CD4-positive, CD25-positive, alpha-beta regulatory T cell (primary cell): Measurements from ENCODE around the gene KCNIP3. TPM values are rescaled to one million over a fixed set of nuclear protein-coding genes. Genes with fewer than 3 reads are reported as not detected.

Experiments used
- ATAC-seq, 2 donors: fragments of 150-1000 bp; cut with Tn5 transposase; one replicate each; pipeline ENCODE4 v1.10.0; 2021; ENCODE audit warnings: low read depth in 2 of 2, moderate number of reproducible peaks in 2 of 2, moderate library complexity in 1 of 2
- DNase-seq, 3 donors: peaks; one replicate each; pipeline versions ENCODE4 v3.0.0 to v3.0.0-alpha.2; 2012 to 2022; ENCODE audit warnings: mixed read lengths in 1 of 3
- H3K27ac ChIP-seq: one replicate; pipeline ENCODE4 v1.7.0; 2013; ENCODE audit warnings: mild to moderate bottlenecking, low read length; ENCODE audit not compliant: insufficient read depth, poor library complexity, severe bottlenecking
- H3K27me3 ChIP-seq: one replicate; pipeline ENCODE4 v1.7.0; 2013; ENCODE audit warnings: low read length; ENCODE audit not compliant: control insufficient read depth, insufficient read depth
- H3K36me3 ChIP-seq: one replicate; pipeline ENCODE4 v1.7.0; 2013; ENCODE audit warnings: mild to moderate bottlenecking, low read length, moderate library complexity; ENCODE audit not compliant: control insufficient read depth, insufficient read depth
- H3K4me1 ChIP-seq: 2 replicates; pipeline ENCODE4 v1.7.0; 2013; ENCODE audit warnings: mild to moderate bottlenecking, low read length; ENCODE audit not compliant: insufficient read depth, control insufficient read depth, poor library complexity, severe bottlenecking
- H3K4me3 ChIP-seq: one replicate; pipeline ENCODE4 v1.7.0; 2013; ENCODE audit warnings: low read depth, mild to moderate bottlenecking, low read length, moderate library complexity
- H3K9me3 ChIP-seq, 2 experiments: 1 replicate in 1 of 2; 2 replicates in 1 of 2; pipeline ENCODE4 v1.7.0; 2013; ENCODE audit warnings: low read length in 2 of 2, mild to moderate bottlenecking in 1 of 2, moderate library complexity in 1 of 2; ENCODE audit not compliant: control insufficient read depth in 2 of 2
- H3K27ac Mint-ChIP-seq, 3 donors: one replicate each; pipeline ENCODE4 v1.8.0; 2020 to 2022; ENCODE audit warnings: mild to moderate bottlenecking in 3 of 3, mixed read lengths in 3 of 3, moderate library complexity in 2 of 3
- H3K27me3 Mint-ChIP-seq: one replicate; pipeline ENCODE4 v1.8.0; 2022; ENCODE audit warnings: mild to moderate bottlenecking, mixed read lengths
- H3K36me3 Mint-ChIP-seq: one replicate; pipeline ENCODE4 v1.8.0; 2020; ENCODE audit warnings: mixed read lengths
- H3K4me1 Mint-ChIP-seq, 4 donors: one replicate each; pipeline ENCODE4 v1.8.0; 2020 to 2022; ENCODE audit warnings: mixed read lengths in 4 of 4, mild to moderate bottlenecking in 1 of 4
- H3K4me3 Mint-ChIP-seq, 4 donors: one replicate each; pipeline ENCODE4 v1.8.0; 2020 to 2022; ENCODE audit warnings: mild to moderate bottlenecking in 4 of 4, mixed read lengths in 4 of 4, moderate library complexity in 3 of 4
- H3K9me3 Mint-ChIP-seq, 7 donors: one replicate each; pipeline ENCODE4 v1.8.0; 2020 to 2022; ENCODE audit warnings: mixed read lengths in 7 of 7, mild to moderate bottlenecking in 3 of 7, moderate library complexity in 2 of 7
- polyA plus RNA-seq, 4 donors: library from polyadenylated mRNA; unstranded; fragments of 300-500 nt; fragmentation: Illumina TruSeq; gene quantifications; one replicate each; pipeline ENCODE4 v1.2.3, GENCODE V29; 2021
- total RNA-seq: library from RNA; stranded (reverse); gene quantifications from one replicate; pipeline ENCODE4 v1.2.3, GENCODE V29; 2022

KCNIP3 gene
- total and polyA plus RNA-seq, 5 donors from 2014 or later = not detected

DNA sequence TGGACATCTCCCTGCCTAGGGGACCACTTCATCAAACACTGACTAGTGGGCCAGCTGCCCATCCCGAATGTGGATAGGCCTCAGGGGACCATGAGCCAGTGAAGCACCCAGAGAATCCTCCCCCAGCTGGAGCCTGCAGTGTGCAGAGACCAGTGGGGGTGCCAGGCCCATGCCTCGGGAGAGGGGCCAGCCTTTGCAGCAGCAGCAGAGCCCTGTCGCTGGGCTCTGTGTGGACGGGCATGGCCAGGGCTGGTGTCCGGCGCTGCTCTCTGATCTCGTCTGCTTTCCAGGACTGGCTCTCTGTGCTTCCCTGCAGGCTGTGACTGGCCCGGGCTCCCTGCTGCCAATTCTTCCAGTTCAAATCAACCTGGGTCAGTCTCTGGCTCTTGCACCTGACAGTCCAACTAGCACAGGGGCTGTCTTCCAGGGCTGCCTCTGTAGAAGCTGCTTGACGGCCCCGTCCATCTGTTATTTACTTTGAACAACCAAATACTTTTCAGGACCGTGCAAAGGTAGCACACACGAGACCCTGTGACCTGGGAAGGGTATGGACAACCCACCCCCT, 11.4 kb downstream of the KCNIP3 start:
- H3K9me3 ChIP-seq = no peaks in the 10 kb centered on the region
- Mint-ChIP-seq H3K9me3 (peaks cover 0 to 1% (median 0%) of the 10 kb centered on the region in 7 donors), H3K27me3 (no peaks in the 10 kb centered on the region)

GRCh38 chr2:95309599-95309998, 12.5 kb downstream of the KCNIP3 start:
- Mint-ChIP-seq H3K9me3 (peaks cover 0 to 1% (median 0%) of the 10 kb centered on the region in 7 donors), H3K27ac (no peak overlapping the region), H3K4me3 (no peak overlapping the region), H3K36me3 (no peaks in the 10 kb centered on the region), H3K4me1 (no peaks in the 10 kb centered on the region), H3K27me3 (no peaks in the 10 kb centered on the region)
- DNase-seq (no peak), ATAC-seq (no peak)
- Histone ChIP-seq H3K9me3 (no peaks in the 10 kb centered on the region), H3K27me3 (no peaks in the 10 kb centered on the region), H3K27ac (no peak overlapping the region), H3K4me1 (no peaks in the 10 kb centered on the region), H3K36me3 (no peaks in the 10 kb centered on the region), H3K4me3 (no peak overlapping the region)

More for the DNA sequence above, 11.4 kb downstream of the KCNIP3 start:
- no peak for ATAC-seq
- no peaks in the 10 kb centered on the region for H3K4me1 Mint-ChIP-seq
- Histone ChIP-seq H3K27ac (no peak overlapping the region), H3K36me3 (no peaks in the 10 kb centered on the region), H3K4me1 (no peaks in the 10 kb centered on the region), H3K27me3 (no peaks in the 10 kb centered on the region), H3K4me3 (no peak overlapping the region)
- H3K4me3 Mint-ChIP-seq = no peak overlapping the region
- no peak overlapping the region for H3K27ac Mint-ChIP-seq
- no peak for DNase-seq
- no peaks in the 10 kb centered on the region for H3K36me3 Mint-ChIP-seq

DNA sequence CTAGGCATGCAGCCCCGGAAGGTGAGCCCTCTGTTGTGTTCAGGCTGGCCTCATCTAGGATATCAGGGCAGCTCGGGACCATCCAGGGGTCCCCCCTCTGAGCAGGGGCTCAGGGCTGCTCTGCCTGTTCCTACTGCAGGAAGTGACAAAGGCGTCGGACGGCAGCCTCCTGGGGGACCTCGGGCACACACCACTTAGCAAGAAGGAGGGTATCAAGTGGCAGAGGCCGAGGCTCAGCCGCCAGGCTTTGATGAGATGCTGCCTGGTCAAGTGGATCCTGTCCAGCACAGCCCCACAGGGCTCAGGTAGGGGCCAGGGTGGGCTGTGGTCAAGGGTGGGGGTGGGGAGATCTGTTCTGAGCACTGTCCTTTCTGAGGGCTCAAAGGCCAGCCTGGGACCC, 13.1 kb downstream of the KCNIP3 start:
- no peaks in the 10 kb centered on the region for H3K4me1 Mint-ChIP-seq
- Histone ChIP-seq H3K9me3 (no peaks in the 10 kb centered on the region), H3K4me1 (no peaks in the 10 kb centered on the region), H3K27ac (no peak overlapping the region), H3K4me3 (no peak overlapping the region), H3K36me3 (no peaks in the 10 kb centered on the region), H3K27me3 (no peaks in the 10 kb centered on the region)
- H3K9me3 Mint-ChIP-seq = peaks cover 0 to 1% (median 0%) of the 10 kb centered on the region in 7 donors
- H3K27ac Mint-ChIP-seq = no peak overlapping the region
- H3K4me3 Mint-ChIP-seq = no peak overlapping the region
- DNase-seq (no peak), ATAC-seq (no peak)
- no peaks in the 10 kb centered on the region for H3K27me3 Mint-ChIP-seq
- no peaks in the 10 kb centered on the region for H3K36me3 Mint-ChIP-seq

GRCh38 chr2:95310651-95311050, 13.5 kb downstream of the KCNIP3 start:
- Mint-ChIP-seq H3K36me3 (no peaks in the 10 kb centered on the region), H3K9me3 (peaks cover 0 to 1% (median 0%) of the 10 kb centered on the region in 7 donors), H3K27me3 (no peaks in the 10 kb centered on the region), H3K27ac (no peak overlapping the region), H3K4me3 (no peak overlapping the region), H3K4me1 (no peaks in the 10 kb centered on the region)
- no peak overlapping the region for H3K27ac ChIP-seq
- no peaks in the 10 kb centered on the region for H3K27me3 ChIP-seq
- no peaks in the 10 kb centered on the region for H3K36me3 ChIP-seq
- no peaks in the 10 kb centered on the region for H3K9me3 ChIP-seq
- no peak for DNase-seq
- no peaks in the 10 kb centered on the region for H3K4me1 ChIP-seq
- H3K4me3 ChIP-seq = no peak overlapping the region
- no peak for ATAC-seq

DNA sequence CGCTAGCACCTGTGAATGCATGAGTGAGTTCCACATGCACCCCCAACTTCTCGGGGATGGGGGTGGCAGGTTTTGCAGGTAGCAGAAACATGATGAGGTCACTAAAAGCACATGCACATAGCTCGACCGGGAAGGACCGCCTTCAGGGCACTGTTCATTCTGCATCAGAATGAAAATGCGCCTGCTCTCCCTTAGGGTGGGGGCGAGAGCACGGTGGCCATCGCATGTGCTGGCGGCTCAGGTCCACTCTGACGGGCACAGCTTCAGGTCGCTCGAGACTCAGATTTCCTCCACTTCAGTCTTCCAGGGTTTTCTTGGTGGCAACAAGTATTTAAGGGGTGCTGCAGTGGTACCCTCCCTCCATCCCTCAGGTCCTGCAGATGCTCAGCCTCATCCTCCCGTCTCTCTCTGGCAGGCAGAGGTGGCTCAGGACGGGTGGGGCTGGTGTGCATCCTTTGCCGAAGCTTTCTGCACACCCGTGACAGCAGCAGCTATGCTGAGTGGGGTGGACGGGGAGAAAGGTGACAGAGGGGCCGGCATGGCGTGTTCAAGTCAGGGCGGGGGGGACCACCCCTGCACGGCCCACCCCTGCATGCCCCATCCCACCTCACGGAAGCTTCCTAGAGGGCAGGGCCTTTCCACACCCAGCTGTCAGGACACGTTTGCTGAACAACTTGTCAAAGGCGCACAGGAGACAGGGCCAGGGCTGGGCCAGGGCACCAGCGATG, 14.8 kb downstream of the KCNIP3 start:
- Mint-ChIP-seq H3K27ac (no peak overlapping the region), H3K9me3 (peaks cover 0 to 1% (median 0%) of the 10 kb centered on the region in 7 donors)
- H3K27ac ChIP-seq = no peak overlapping the region

GRCh38 chr2:95312543-95313201, 15.5 kb downstream of the KCNIP3 start:
- H3K4me3 Mint-ChIP-seq = no peak overlapping the region
- H3K36me3 Mint-ChIP-seq = no peaks in the 10 kb centered on the region
- H3K27me3 Mint-ChIP-seq = no peaks in the 10 kb centered on the region
- no peak for ATAC-seq
- Histone ChIP-seq H3K27me3 (no peaks in the 10 kb centered on the region), H3K36me3 (no peaks in the 10 kb centered on the region), H3K4me3 (no peak overlapping the region), H3K4me1 (no peaks in the 10 kb centered on the region), H3K9me3 (no peaks in the 10 kb centered on the region), H3K27ac (no peak overlapping the region)
- no peaks in the 10 kb centered on the region for H3K4me1 Mint-ChIP-seq
- DNase-seq = no peak
- H3K9me3 Mint-ChIP-seq = peaks cover 0 to 1% (median 0%) of the 10 kb centered on the region in 7 donors
- H3K27ac Mint-ChIP-seq = no peak overlapping the region

More for the DNA sequence above, 14.8 kb downstream of the KCNIP3 start:
- H3K27me3 Mint-ChIP-seq = no peaks in the 10 kb centered on the region
- H3K36me3 ChIP-seq = no peaks in the 10 kb centered on the region
- H3K4me3 ChIP-seq = no peak overlapping the region
- H3K4me1 Mint-ChIP-seq = no peaks in the 10 kb centered on the region
- DNase-seq = no peak
- H3K9me3 ChIP-seq = no peaks in the 10 kb centered on the region
- H3K36me3 Mint-ChIP-seq = no peaks in the 10 kb centered on the region
- ATAC-seq = no peak
- no peaks in the 10 kb centered on the region for H3K4me1 ChIP-seq
- no peaks in the 10 kb centered on the region for H3K27me3 ChIP-seq
- no peak overlapping the region for H3K4me3 Mint-ChIP-seq

DNA sequence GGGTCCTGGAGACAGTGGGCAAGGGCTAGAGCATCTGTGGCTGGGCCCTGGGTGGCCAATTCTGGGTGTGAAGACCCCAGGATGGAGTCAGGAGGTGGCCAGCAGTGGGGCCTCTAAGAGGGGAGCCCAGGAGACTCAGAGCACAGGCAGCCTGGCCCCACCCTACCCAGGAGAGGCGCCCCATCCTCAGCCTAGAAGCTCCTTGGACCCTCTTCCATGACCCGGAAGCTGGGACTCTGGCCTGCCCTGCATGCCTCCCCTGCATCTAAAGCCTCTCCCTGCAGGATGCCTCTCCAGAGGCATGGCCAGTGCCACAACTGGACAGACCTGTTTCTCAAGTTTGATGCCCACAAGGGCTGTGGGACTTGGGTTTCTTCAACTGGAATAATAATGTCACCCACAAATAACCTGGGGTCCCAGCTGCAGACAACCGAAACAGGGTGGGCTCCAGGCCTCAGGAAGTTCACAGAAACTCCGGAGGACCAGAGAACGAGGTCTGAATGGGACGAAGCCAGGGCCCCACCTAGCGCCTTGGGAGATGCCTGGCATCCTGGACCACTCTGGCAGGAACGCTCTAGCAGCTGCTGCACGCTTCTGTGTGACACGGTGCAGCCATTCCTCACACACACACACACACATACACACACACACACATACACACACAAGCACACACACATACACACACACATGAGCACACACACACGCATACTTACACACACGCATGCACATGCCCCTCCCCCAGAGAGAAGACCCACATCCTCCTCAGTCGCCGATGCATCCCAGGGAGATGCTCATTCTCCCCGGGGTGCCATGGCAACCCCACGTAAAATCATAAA, 16.4 kb downstream of the KCNIP3 start:
- no peak overlapping the region for H3K4me3 ChIP-seq

More for the DNA sequence above, 16.4 kb downstream of the KCNIP3 start:
- H3K27me3 ChIP-seq = no peaks in the 10 kb centered on the region
- H3K4me1 Mint-ChIP-seq = no peaks in the 10 kb centered on the region
- DNase-seq (no peak), ATAC-seq (no peak)
- no peak overlapping the region for H3K27ac ChIP-seq
- no peaks in the 10 kb centered on the region for H3K36me3 ChIP-seq
- no peaks in the 10 kb centered on the region for H3K4me1 ChIP-seq
- no peaks in the 10 kb centered on the region for H3K27me3 Mint-ChIP-seq
- no peaks in the 10 kb centered on the region for H3K9me3 ChIP-seq
- no peak overlapping the region for H3K27ac Mint-ChIP-seq
- H3K36me3 Mint-ChIP-seq = no peaks in the 10 kb centered on the region
- no peak overlapping the region for H3K4me3 Mint-ChIP-seq
- peaks cover 0 to 1% (median 0%) of the 10 kb centered on the region in 7 donors for H3K9me3 Mint-ChIP-seq
